Cortex of kidney (tissue), 1 donor: Measurements from ENCODE around the gene VN1R5.

Experiments
- DNase-seq: peaks from one replicate; lab custom pipeline; 2025; lab: John Stamatoyannopoulos, UW

The VN1R5 gene

DNA sequence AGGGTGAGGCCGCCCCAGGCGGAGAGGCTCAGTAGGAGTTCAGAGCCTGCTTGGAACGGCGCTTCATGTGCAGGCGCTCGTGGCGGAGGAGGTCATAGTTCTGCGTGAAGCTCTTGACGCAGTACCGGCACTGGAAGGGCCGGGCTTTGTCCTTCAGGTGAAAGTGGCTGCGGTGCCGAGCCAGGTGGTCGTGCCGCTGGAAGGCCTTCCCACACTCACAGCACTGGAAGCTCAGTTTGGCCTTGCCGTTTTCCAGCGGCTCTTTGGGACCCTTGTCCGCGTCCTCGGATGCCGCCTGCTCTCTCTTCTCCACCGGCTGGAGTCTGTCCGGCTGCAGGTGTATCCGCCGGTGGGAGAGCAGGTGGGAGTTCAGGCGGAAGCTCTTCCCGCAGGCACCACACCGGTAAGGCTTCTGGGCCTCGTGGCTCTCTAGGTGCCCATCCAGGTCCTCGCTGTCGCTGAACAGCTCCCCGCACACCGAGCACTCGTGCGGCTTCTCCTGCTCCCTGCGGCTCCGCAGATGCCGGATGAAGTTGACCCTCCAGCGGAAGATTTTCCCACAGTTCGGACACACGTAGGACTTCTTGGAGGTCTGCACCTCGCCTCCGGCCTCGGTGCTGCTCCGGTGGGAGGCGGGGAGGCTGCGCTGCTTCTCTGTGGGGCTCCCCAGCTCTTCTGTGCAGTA lies 44.8 kb downstream of the VN1R5 start:
- no peak for DNase-seq

DNA sequence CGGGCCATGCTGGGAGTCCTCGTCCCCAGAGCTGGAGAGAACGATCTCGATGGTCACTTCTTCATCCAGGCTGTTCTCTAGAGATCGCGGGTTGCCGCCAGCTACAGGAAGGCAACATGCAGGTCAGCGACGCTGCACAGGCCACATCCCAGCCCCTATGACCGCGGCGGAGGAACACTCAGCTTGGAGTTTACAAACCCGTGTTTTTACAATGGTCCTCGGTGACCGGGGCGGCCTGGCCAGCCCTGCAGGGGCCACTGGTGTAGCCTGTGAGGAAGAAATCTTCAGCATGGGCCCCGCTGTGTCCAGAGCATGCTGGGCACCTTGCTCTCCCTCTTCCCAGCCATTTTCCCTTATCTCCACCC lies 45.3 kb downstream of the VN1R5 start:
- no peak for DNase-seq

DNA sequence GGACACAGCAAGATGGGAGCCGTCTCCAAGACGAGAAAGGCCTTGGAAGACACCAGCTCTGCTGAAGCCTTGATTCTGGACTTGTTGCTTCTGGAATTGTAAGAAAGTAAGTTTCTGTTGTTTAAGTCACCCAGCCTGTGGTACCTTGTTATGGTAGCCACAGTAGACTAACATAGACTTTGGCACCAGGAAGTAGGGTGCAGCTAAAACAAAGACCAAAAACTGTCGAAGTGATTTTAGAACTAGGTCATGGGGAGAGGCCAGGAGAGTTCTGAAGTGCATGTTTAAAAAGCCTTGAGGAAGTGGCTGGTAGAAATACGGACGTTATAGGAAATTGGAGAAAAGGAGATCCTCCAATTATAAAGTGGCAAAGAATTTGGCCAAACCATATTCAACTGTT lies 47.3 kb downstream of the VN1R5 start:
- DNase-seq: no peak

DNA sequence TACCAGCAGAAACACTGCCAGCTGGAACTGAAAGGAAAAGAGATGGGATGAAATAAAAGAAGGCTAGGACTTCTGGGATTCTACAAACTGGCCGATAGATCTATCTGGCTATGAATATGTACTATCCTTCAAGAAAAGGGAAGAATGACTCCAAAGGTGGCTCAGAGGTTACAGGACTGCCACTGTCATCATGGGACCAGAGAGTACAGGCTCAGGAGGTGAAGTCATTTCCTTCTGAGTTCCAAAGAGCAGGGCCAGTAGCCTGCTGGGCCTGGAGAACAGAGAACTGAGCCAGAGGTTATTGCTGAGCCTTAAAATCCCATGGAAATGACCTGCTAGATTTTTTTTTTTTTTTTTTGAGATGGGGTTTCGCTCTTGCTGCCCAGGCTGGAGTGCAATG lies 48.2 kb downstream of the VN1R5 start:
- DNase-seq: no peak
